ENCODE measurements around the gene LYZL1.

- TF ChIP-seq SMARCC2 (IDR thresholded peaks at IDR 0.05; ENCODE audit: low read depth) (no peak), PHF20 (IDR thresholded peaks at IDR 0.05; ENCODE audit: partially characterized antibody) (no peak), TCF7 (IDR thresholded peaks at IDR 0.05; ENCODE audit: borderline replicate concordance) (no peak), POLR2AphosphoS5 (IDR thresholded peaks at IDR 0.05; ENCODE audit: control insufficient read depth, insufficient read depth, low read depth, low read length) (no peak), PRPF4 (IDR thresholded peaks at IDR 0.05; ENCODE audit: insufficient read depth, low read depth, low read length, poor library complexity, severe bottlenecking) (no peak), RFX5 (IDR thresholded peaks at IDR 0.05; ENCODE audit: low read depth, low read length) (no peak), MAX (CRISPR knock-in tag; IDR thresholded peaks at IDR 0.05) (no peak), TEAD4 (IDR thresholded peaks at IDR 0.05; ENCODE audit: low read length) (no peak), TEAD4 (CRISPR knock-in tag; IDR thresholded peaks at IDR 0.05; ENCODE audit: borderline replicate concordance) (no peak), MLX (CRISPR knock-in tag; conservative IDR thresholded peaks at IDR 0.05) (no peak), CTCF (IDR thresholded peaks at IDR 0.05 in 2 of 3, conservative IDR thresholded peaks at IDR 0.05 in 1 of 3; ENCODE audit: insufficient read depth in 2 of 3, low read depth in 1 of 3, low read length in 3 of 3) (no peak), FOXK1 (CRISPR knock-in tag; IDR thresholded peaks at IDR 0.05; ENCODE audit: borderline replicate concordance) (no peak), SP1 (CRISPR knock-in tag; IDR thresholded peaks at IDR 0.05) (no peak)
These were observed 31.6 kb upstream of the LYZL1 start for GRCh38 chr10:29257106-29257783.
